ENCODE results near the gene TEAD1.

The TEAD1 gene

GRCh38 chr11:12834630-12835029 is 160.4 kb downstream of the TEAD1 start:
- DNase-seq (ENCODE audit: low read depth in 2 of 2) = no peak

- DNase-seq (ENCODE audit: low read depth in 2 of 2) = no peak
Observed at GRCh38 chr11:12835286-12835685, 161.1 kb downstream of the TEAD1 start.

GRCh38 chr11:12838463-12839123 is 164.4 kb downstream of the TEAD1 start:
- DNase-seq (ENCODE audit: low read depth in 2 of 2) = no peak

- no peak for DNase-seq (ENCODE audit: low read depth in 2 of 2)
Observed at GRCh38 chr11:12840871-12841660, 166.8 kb downstream of the TEAD1 start.

GRCh38 chr11:12841946-12842630 is 167.9 kb downstream of the TEAD1 start:
- no peak for DNase-seq (ENCODE audit: low read depth in 2 of 2)

- DNase-seq (ENCODE audit: low read depth in 2 of 2) = no peak
Observed at GRCh38 chr11:12842933-12843636, 168.9 kb downstream of the TEAD1 start.

- DNase-seq (ENCODE audit: low read depth in 2 of 2) = no peak
Observed at GRCh38 chr11:12845163-12845562, 170.9 kb downstream of the TEAD1 start.

GRCh38 chr11:12845739-12846358 is 171.6 kb downstream of the TEAD1 start:
- no peak for DNase-seq (ENCODE audit: low read depth in 2 of 2)

GRCh38 chr11:12846786-12847615 is 172.8 kb downstream of the TEAD1 start:
- DNase-seq (ENCODE audit: low read depth in 2 of 2) = no peak

GRCh38 chr11:12848413-12848812 is 174.2 kb downstream of the TEAD1 start:
- no peak for DNase-seq (ENCODE audit: low read depth in 2 of 2)

GRCh38 chr11:12853325-12853651 is 179.1 kb downstream of the TEAD1 start:
- no peak for DNase-seq (ENCODE audit: low read depth in 2 of 2)

- no peak for DNase-seq (ENCODE audit: low read depth in 2 of 2)
Observed at GRCh38 chr11:12853652-12854296, 179.6 kb downstream of the TEAD1 start.

GRCh38 chr11:12854297-12854661 is 180.1 kb downstream of the TEAD1 start:
- no peak for DNase-seq (ENCODE audit: low read depth in 2 of 2)

- no peak for DNase-seq (ENCODE audit: low read depth in 2 of 2)
Observed at GRCh38 chr11:12854829-12855228, 180.6 kb downstream of the TEAD1 start.

- no peak for DNase-seq (ENCODE audit: low read depth in 2 of 2)
Observed at GRCh38 chr11:12856338-12856737, 182.1 kb downstream of the TEAD1 start.

GRCh38 chr11:12857572-12857971 is 183.4 kb downstream of the TEAD1 start:
- DNase-seq (ENCODE audit: low read depth in 2 of 2) = no peak

GRCh38 chr11:12859872-12860657 is 185.8 kb downstream of the TEAD1 start:
- no peak for DNase-seq (ENCODE audit: low read depth in 2 of 2)

- no peak for DNase-seq (ENCODE audit: low read depth in 2 of 2)
Observed at GRCh38 chr11:12860827-12861226, 186.6 kb downstream of the TEAD1 start.

GRCh38 chr11:12862696-12863469 is 188.7 kb downstream of the TEAD1 start:
- no peak for DNase-seq (ENCODE audit: low read depth in 2 of 2)
